ENCODE measurements around the gene FAM13A.

FAM13A gene

DNA sequence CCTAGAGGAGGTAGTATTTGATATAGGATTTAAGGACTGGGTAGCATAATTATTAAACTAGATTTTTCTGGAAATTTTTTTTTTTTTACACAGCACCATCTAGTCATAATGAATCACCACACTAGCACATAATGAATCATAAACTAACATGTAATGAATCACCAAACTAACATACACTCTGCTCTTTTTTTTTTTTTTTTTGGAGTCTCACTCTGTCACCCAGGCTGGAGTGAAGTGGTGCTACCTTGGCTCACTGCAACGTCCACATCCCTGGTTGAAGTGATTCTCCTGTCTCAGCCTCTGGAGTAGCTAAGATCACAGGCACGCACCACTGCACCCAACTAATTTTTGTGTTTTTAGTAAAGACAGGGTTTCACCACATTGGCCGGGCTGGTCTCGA lies 92.5 kb downstream of the FAM13A start:
- no peaks in the 10 kb centered on the region for H3K36me3 ChIP-seq (ENCODE audit: control insufficient read depth, low read length)
- no peak overlapping the region for H3K27ac ChIP-seq (ENCODE audit: low read depth, low read length)
- no peaks in the 10 kb centered on the region for H3K9me3 ChIP-seq (ENCODE audit: control insufficient read depth, insufficient read depth, low read length)
- H3F3A ChIP-seq (ENCODE audit: control insufficient read depth, insufficient read depth), result no peaks in the 10 kb centered on the region
- no peak overlapping the region for H3K4me2 ChIP-seq (ENCODE audit: low read length)
- no peaks in the 10 kb centered on the region for H3K79me2 ChIP-seq (ENCODE audit: control insufficient read depth, low read length)
- no peaks in the 10 kb centered on the region for H3K27me3 ChIP-seq (ENCODE audit: control insufficient read depth, low read length)
- no peak overlapping the region for H3K4me3 ChIP-seq (ENCODE audit: low read length)
- no peaks in the 10 kb centered on the region for H3K9me2 ChIP-seq (replicated peaks; ENCODE audit: control insufficient read depth, low read length)
- H3K4me1 ChIP-seq (ENCODE audit: control insufficient read depth, low read length), result no peaks in the 10 kb centered on the region
- H4K20me1 ChIP-seq (ENCODE audit: control insufficient read depth, insufficient read depth, low read depth, low read length), result no peaks in the 10 kb centered on the region
- no peak for TF ChIP-seq EZH2phosphoT487 (IDR thresholded peaks at IDR 0.05; ENCODE audit: borderline replicate concordance, low read length)
- TF ChIP-seq, protein P1, sequence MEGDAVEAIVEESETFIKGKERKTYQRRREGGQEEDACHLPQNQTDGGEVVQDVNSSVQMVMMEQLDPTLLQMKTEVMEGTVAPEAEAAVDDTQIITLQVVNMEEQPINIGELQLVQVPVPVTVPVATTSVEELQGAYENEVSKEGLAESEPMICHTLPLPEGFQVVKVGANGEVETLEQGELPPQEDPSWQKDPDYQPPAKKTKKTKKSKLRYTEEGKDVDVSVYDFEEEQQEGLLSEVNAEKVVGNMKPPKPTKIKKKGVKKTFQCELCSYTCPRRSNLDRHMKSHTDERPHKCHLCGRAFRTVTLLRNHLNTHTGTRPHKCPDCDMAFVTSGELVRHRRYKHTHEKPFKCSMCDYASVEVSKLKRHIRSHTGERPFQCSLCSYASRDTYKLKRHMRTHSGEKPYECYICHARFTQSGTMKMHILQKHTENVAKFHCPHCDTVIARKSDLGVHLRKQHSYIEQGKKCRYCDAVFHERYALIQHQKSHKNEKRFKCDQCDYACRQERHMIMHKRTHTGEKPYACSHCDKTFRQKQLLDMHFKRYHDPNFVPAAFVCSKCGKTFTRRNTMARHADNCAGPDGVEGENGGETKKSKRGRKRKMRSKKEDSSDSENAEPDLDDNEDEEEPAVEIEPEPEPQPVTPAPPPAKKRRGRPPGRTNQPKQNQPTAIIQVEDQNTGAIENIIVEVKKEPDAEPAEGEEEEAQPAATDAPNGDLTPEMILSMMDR (IDR thresholded peaks at IDR 0.05; ENCODE audit: low read depth, low read length, poor library complexity, severe bottlenecking), result no peak

DNA sequence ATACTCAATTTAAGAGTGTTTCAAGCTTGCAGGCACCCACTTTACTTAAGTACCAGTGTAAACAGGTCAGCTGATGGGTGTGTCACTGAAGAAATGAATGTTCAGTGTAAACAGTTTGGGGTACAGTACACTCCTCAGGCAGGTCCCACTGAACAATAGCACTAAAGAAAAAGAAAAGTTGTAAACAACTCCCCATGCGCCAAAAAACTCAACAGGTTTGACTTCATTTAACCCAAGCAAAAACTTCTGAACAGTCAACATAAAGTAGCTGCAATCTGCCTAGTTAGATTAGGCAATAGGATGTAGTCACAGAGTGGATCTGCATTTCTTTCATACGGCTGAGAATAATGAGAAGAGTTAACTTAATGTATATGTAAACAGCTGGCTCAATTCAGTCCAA lies 93.2 kb downstream of the FAM13A start:
- no peaks in the 10 kb centered on the region for H3K79me2 ChIP-seq (ENCODE audit: control insufficient read depth, low read length)
- no peak overlapping the region for H3K4me2 ChIP-seq (ENCODE audit: low read length)
- no peaks in the 10 kb centered on the region for H3K9me2 ChIP-seq (replicated peaks; ENCODE audit: control insufficient read depth, low read length)
- no peak overlapping the region for H3K4me3 ChIP-seq (ENCODE audit: low read length)
- H3K4me1 ChIP-seq (ENCODE audit: control insufficient read depth, low read length), result no peaks in the 10 kb centered on the region
- H3F3A ChIP-seq (ENCODE audit: control insufficient read depth, insufficient read depth), result no peaks in the 10 kb centered on the region
- H3K27ac ChIP-seq (ENCODE audit: low read depth, low read length), result no peak overlapping the region
- no peaks in the 10 kb centered on the region for H3K27me3 ChIP-seq (ENCODE audit: control insufficient read depth, low read length)
- no peaks in the 10 kb centered on the region for H4K20me1 ChIP-seq (ENCODE audit: control insufficient read depth, insufficient read depth, low read depth, low read length)
- no peaks in the 10 kb centered on the region for H3K36me3 ChIP-seq (ENCODE audit: control insufficient read depth, low read length)
- H3K9me3 ChIP-seq (ENCODE audit: control insufficient read depth, insufficient read depth, low read length), result no peaks in the 10 kb centered on the region
- TF ChIP-seq, protein P1 (IDR thresholded peaks at IDR 0.05; ENCODE audit: low read depth, low read length, poor library complexity, severe bottlenecking), result no peak
- TF ChIP-seq EZH2phosphoT487 (IDR thresholded peaks at IDR 0.05; ENCODE audit: borderline replicate concordance, low read length), result no peak

DNA sequence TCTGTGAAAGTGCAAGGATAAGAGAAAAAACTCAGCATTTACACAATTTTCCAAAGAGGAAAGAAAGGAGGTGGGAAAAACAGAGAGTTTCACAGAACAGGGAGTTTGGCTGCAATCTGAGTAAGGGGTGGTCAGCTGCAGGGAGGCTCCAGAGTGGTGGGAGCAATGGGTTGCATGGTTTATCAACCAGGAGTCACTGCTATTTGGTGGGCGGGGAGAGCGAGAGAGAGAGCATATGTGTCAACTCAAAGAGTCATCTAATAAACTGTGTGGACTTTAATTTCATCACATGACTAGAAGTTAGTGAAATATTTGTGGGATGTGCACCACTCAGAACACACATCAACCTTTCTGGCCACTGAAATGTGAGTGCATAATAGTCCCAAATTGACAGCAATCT lies 94.6 kb downstream of the FAM13A start:
- no peaks in the 10 kb centered on the region for H3K27me3 ChIP-seq (ENCODE audit: control insufficient read depth, low read length)
- no peaks in the 10 kb centered on the region for H3K79me2 ChIP-seq (ENCODE audit: control insufficient read depth, low read length)
- no peaks in the 10 kb centered on the region for H3F3A ChIP-seq (ENCODE audit: control insufficient read depth, insufficient read depth)
- H3K9me3 ChIP-seq (ENCODE audit: control insufficient read depth, insufficient read depth, low read length), result no peaks in the 10 kb centered on the region
- no peak overlapping the region for H3K4me2 ChIP-seq (ENCODE audit: low read length)
- TF ChIP-seq, protein P1 (IDR thresholded peaks at IDR 0.05; ENCODE audit: low read depth, low read length, poor library complexity, severe bottlenecking), result no peak
- TF ChIP-seq EZH2phosphoT487 (IDR thresholded peaks at IDR 0.05; ENCODE audit: borderline replicate concordance, low read length), result no peak
- no peaks in the 10 kb centered on the region for H4K20me1 ChIP-seq (ENCODE audit: control insufficient read depth, insufficient read depth, low read depth, low read length)
- no peak overlapping the region for H3K27ac ChIP-seq (ENCODE audit: low read depth, low read length)
- no peaks in the 10 kb centered on the region for H3K4me1 ChIP-seq (ENCODE audit: control insufficient read depth, low read length)
- no peak overlapping the region for H3K4me3 ChIP-seq (ENCODE audit: low read length)
- no peaks in the 10 kb centered on the region for H3K36me3 ChIP-seq (ENCODE audit: control insufficient read depth, low read length)
- no peaks in the 10 kb centered on the region for H3K9me2 ChIP-seq (replicated peaks; ENCODE audit: control insufficient read depth, low read length)

DNA sequence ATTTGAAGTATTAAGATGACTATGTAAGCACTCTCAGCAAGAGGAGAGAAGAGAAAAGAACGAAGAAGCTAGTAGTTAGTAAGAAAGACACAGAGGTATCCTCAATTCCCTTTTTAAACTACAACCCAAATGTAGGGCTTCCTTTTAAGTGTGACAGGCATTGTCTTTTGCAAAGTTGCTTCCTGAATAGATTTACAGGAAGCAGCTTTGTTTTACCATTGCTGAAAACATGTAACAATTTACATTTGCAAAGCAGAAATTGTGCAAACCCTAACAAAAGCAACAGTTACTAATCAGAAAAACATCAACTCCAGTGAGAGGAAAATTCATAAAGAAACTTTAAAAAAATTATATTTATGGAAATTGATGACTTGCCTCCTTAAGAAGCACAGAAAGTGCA lies 96.4 kb downstream of the FAM13A start:
- Histone ChIP-seq H3K9me2 (replicated peaks; ENCODE audit: control insufficient read depth, low read length) (no peaks in the 10 kb centered on the region), H3K4me2 (ENCODE audit: low read length) (no peak overlapping the region), H3K4me1 (ENCODE audit: control insufficient read depth, low read length) (no peaks in the 10 kb centered on the region), H3F3A (ENCODE audit: control insufficient read depth, insufficient read depth) (no peaks in the 10 kb centered on the region), H3K36me3 (ENCODE audit: control insufficient read depth, low read length) (no peaks in the 10 kb centered on the region), H3K4me3 (ENCODE audit: low read length) (no peak overlapping the region), H3K9me3 (ENCODE audit: control insufficient read depth, insufficient read depth, low read length) (no peaks in the 10 kb centered on the region), H3K27me3 (ENCODE audit: control insufficient read depth, low read length) (no peaks in the 10 kb centered on the region), H3K79me2 (ENCODE audit: control insufficient read depth, low read length) (no peaks in the 10 kb centered on the region), H4K20me1 (ENCODE audit: control insufficient read depth, insufficient read depth, low read depth, low read length) (no peaks in the 10 kb centered on the region), H3K27ac (ENCODE audit: low read depth, low read length) (no peak overlapping the region)
- TF ChIP-seq EZH2phosphoT487 (IDR thresholded peaks at IDR 0.05; ENCODE audit: borderline replicate concordance, low read length), result no peak
- TF ChIP-seq, protein P1 (IDR thresholded peaks at IDR 0.05; ENCODE audit: low read depth, low read length, poor library complexity, severe bottlenecking), result no peak

Measured in DOHH2 (cell line).